Kidney tubule cell (primary cell): ENCODE results near the gene PLD3.
"Not testable (repeated sequence)": the region's sequence is repeated elsewhere in the genome, so short reads cannot be mapped to it uniquely, and the experiment has no call there.

Experiments used
- DNase-seq: peaks from one replicate; pipeline ENCODE4 v3.0.0-alpha.2; 2018; ENCODE audit warnings: low spot score

Gene PLD3

DNA sequence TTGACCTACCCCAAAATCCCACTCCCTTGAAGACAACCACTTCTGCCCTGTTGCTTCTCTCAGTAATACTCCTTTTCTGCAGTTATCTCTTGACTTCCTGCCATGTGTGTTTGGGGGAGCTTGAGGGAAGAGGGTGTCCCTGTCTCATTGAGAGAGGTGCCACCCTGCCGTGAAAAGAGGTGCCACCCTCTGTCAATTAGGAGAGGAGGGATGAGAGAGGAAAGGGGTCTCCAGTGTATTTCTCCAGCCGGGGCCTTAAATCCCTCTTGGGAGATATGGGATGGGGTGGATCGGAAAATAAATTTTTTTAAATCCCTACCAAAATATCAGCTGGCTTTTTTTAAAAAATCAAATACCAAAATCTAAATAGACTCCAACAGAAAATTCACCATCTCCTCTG, 16.5 kb downstream of the PLD3 start:
- DNase-seq = no peak

DNA sequence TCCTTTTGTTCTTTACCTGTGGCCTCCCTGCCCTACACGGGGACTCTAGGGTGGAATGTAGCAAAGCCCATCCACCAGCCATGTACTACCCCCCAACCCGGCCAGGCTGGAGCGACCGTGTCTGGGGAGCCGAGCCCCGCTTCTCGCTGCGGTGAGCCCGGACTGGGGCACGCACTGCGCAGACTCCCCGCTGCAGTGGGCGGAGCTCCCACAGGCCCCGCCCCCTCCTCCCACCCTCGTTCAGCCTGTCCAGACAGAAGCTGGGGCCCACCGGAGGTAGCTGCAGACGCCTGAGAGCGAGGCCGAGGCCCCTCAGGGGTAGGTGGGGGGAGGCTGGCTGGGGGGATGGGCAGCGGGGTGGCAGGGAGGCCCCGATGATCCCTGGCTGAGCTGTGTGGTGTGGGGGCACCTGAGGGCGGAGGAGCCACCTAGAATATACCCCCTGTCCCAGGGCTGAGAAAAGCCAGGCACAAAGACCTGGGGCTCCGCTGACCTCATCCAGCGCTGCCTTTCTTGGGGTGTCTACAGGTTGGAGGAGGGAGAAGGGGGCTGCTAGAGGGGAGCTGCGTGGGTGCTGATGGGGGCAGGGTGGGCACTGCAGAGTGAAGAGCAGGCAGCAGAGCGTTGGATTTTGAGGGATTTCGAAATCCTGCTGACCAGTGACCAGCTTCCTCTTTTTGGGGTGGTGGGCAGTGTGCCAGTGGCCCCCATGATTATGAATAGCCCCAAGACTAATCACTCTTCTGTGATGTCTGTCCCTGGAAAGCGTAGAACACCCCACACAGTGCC, 17.3 kb downstream of the PLD3 start:
- peak; percentile 30 for DNase-seq

DNA sequence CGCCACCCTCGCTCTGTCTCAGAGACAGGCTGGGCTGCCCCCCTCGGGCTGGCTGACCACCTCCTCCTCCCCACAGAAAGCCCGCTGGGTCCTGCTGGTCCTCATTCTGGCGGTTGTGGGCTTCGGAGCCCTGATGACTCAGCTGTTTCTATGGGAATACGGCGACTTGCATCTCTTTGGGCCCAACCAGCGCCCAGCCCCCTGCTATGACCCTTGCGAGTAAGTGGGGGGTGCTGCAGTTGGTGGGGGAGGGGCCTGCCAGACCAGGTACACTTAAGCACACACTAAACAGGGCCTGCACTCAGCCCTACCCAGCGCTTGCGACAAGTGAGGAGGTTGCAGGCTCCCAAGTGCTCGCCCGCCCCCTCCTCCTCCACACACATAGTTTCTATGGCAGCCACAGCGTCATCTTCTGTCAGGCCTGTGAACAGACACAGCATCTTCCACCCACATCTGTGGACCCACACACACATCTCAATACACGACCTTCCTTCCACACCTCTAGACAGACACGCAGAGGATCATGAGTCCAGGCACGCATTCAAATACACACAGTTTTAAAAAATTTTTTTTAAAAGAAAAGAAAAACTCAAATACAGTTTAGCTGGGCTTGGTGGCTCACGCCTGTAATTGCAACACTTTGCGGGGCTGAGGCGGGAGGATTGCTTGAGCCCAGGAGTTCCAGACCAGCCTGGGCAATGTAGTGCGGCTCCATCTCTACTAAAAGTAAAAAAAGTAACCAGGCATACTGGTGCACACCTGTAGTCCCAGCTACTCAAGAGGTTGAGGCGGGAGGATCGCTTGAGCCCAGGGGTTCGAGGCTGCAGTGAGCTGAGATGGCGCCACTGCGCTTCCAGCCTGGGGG, 18.4 kb downstream of the PLD3 start:
- DNase-seq = no peak

DNA sequence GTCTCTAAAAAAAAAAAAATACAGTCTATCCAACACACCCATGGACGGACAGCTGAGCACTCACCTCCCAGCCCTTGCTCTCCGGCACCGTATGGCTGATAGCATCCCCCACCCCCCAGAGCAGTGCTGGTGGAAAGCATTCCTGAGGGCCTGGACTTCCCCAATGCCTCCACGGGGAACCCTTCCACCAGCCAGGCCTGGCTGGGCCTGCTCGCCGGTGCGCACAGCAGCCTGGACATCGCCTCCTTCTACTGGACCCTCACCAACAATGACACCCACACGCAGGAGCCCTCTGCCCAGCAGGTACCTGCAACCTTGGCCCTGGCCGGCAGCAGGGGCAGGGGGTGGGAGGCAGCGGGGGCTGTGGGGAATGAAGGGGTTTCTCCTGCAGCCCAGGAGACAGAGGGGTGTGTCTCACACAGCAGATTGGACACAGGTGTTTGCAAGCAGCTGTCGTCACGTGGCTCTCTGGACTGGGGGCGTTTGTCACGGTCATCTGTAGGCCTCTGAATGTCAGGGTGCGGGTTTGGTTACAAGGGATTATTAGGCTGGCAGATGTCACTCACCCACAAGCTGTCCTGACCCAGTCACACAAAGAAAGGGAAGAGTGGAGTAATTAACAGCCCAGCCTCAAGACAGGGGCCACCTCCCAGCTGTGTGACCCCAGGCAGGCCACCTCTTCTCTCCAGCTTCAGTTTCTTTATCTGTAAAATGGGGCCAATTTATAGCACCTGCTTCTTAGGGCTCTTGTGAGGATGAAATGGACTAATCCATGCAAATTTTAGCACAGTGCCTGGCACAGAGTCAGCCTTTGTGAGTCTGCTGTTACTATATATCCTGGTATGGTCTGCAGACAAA, 19.3 kb downstream of the PLD3 start:
- DNase-seq = no peak

DNA sequence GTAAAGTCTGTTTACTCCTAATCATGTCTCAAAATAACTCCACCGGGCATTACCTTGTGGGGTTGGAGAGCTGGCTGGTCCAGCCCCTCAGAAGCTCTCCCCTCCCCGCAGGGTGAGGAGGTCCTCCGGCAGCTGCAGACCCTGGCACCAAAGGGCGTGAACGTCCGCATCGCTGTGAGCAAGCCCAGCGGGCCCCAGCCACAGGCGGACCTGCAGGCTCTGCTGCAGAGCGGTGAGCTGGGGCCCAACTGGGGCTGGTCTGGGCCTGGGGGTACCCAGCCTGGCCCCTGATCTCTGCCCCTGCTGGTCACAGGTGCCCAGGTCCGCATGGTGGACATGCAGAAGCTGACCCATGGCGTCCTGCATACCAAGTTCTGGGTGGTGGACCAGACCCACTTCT, 21.3 kb downstream of the PLD3 start:
- DNase-seq = no peak

DNA sequence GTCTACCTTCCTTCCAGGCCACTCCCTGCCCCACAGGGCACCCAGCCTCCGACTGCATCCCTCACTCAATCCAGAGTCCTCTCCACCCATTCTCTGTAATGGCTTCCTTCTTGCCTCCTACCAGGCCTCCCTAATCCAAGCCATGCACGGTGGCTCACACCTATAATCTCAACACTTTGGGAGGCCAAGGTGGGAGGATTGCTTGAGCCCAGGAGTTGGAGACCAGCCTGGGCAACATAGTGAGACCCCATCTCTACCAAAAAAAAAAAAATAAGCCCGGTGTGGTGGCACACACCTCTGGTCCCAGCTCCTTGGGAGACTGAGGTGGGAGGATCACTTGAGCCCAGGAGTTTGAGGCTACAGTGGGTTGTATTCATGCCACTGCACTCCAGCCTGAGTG, 21.8 kb downstream of the PLD3 start:
- not testable (repeated sequence) for DNase-seq

DNA sequence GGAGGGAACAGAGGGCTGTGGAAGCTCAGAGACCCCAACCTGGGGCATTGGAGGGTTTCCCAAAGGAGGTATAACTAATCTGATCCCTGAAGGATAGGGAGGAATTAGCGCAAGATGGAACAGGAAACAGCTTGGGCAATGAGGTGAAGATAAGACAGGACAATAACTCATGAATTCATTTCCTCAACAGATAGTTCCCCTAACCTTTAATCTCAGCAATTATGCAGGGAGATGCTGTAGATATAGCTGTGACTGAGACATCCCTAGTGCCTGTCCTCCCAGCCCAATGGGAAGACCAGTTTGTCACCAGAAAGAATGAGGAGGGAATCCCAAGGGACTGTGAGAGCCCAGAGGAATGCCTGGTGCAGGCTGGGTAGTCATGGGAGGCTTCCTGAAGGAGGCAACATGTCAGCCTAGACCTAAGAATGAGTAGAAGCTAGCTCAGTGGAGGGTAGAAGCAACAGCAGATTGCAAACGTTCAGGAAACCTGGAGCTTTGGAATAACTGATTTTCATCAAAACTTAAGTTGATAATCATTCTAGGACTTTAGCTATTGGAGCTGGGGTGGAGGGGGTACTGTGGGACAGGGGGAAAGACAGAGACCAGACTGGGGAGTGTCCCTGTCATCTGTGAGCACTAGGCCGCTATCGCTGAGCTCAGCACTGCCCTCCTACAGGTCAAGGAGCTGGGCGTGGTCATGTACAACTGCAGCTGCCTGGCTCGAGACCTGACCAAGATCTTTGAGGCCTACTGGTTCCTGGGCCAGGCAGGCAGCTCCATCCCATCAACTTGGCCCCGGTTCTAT, 22.7 kb downstream of the PLD3 start:
- no peak for DNase-seq

DNA sequence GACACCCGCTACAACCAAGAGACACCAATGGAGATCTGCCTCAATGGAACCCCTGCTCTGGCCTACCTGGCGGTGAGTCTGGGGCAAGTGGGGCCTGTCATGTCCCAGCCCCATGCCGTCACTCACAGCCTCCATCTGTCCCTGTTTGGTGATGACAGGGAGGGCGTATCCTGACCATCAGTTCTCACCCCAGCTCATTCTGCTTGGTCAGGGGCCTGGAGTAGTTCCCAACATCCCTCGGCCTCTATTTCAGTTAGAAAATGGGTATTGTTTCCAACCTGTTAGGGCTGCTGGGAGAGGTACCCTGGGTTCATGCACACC, 23.3 kb downstream of the PLD3 start:
- DNase-seq = no peak

DNA sequence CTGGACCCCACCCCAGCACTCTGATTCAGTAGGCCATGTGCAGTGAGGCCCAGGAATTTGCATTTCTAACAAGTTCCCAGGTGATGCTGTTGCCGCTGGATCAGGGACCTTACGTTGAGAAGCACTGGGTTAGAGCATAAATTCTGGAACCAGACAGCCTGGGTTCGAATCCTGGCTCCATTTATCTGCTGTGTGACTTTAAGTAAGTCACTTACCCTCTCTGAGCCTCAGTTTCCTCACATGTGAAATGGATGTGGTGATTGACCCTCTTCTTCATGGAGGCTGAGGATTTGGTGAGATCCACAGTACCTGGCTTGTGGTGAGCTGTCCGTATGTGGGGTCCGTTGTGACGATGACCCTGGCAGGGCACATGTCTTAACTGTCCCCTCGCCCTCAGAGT, 25.6 kb downstream of the PLD3 start:
- no peak for DNase-seq

DNA sequence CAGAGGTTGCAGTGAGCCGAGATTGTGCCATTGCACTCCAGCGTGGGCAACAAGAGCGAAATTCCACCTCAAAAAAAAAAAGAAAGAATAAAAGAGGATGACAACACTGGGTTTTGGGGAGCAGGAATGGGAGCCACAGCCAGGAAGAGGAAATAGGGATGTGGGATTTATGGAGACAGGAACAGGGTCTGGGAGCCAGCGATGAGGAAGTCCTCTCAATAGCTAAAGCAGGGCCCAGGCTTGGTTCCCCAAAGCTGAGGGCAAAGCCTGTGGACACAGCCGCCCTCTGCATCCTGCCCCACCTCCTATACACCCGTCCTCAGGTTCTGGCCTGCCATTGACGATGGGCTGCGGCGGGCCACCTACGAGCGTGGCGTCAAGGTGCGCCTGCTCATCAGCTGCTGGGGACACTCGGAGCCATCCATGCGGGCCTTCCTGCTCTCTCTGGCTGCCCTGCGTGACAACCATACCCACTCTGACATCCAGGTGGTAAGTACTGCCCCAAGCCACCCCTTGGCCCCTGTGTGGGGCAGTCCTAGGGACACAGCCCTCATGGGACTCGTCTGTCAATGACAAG, 27.9 kb downstream of the PLD3 start:
- DNase-seq = no peak

DNA sequence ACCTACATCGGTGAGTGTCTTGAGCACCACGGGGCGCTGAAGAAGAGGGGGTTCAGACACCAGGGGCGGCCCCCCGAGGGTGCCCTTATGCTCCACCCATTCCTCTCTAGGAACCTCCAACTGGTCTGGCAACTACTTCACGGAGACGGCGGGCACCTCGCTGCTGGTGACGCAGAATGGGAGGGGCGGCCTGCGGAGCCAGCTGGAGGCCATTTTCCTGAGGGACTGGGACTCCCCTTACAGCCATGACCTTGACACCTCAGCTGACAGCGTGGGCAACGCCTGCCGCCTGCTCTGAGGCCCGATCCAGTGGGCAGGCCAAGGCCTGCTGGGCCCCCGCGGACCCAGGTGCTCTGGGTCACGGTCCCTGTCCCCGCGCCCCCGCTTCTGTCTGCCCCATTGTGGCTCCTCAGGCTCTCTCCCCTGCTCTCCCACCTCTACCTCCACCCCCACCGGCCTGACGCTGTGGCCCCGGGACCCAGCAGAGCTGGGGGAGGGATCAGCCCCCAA, 29.4 kb downstream of the PLD3 start:
- no peak for DNase-seq

DNA sequence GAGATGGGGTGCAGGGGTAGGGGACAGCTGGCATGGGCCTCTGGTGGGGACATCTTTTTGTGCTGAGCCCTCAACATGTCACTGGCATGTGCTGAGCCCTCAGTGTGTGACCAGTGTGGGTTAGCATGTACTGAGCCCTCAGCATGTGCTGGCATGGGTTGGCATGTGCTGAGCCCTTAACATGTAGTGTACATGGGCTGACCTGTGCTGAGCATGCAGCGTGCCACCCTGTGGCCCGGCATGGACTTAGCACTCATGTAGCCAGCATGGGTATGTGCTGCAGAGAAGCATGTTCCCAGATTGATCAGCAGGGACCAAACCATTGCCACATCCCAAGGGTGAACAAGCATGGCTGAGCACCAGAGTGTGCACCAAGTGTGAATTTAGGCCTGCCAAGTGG, 30.0 kb downstream of the PLD3 start:
- DNase-seq = no peak

DNA sequence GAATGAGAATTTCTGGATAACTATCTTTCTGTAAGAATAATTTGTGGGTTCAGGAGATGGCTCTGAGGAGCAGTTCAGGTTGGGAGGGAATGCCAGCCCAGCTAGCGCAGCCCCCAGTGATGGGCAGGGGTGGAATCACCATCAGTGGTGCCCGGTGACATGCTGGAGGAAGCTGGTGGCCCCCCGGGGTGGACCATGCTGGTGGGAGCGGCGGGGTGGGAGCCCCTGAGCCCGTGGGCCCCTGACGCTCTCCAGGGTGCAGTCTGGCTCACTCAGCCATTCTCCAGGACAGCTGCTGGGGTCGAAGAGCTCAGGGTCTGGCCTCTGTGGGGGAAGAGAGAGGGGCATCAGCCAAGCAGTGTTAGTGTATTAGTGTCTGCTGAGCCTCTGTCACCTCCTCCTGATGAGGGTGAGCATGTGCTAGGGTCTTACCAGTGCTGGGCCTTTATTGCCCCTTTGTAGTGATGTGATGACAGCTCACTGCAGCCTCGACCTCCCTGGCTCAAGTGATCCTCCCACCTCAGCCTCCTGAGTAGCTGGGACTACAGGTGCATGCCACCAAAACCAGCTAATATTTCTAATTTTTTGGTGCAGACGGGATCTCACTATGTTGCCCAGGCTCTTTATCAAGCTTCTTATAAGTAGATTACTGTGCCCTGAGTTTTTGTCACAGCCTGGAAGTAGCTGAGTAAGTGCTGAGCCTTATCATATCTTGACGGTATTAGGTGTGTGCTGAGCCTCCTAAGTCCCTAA, 31.1 kb downstream of the PLD3 start:
- DNase-seq = no peak

DNA sequence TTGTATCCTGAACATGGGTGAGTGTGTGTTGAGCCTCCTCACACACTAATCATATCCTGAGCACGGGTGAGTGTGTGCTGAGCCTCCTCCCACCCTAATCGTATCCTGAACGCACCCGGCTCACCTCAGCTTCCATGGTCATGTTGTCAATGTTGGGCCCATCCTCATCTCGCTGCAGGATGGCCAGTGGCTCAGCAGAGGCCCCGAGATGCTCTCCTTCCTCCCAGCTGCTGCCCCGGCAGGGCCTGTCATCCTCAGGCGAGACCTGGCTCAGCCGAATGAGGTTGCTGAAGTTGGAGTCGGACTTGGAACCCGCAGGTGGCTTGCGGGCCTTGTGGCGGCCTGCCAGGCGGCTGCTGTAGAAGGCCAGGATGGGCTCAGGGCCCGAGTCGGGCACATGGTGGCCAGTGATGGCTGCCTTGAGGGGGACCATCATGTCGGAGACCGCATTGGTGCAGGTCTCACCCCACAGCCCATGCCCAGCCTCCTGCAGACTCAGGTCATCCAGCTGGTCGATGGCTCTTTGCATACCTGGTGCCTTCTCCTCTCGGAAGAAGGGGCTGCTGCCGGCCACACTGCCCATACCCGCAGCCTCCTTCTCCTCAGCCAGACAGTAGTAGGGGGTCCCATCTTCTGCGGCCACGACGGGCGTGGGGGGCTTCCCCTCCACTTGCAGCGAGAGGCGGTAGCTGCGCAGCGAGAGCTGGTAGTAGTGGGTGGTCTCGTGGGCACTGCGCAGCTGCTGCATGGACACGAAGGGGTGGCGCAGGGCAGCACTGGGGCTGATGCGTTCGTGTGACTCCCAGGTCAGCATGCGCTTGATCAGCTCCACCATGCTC, 31.9 kb downstream of the PLD3 start:
- no peak for DNase-seq

DNA sequence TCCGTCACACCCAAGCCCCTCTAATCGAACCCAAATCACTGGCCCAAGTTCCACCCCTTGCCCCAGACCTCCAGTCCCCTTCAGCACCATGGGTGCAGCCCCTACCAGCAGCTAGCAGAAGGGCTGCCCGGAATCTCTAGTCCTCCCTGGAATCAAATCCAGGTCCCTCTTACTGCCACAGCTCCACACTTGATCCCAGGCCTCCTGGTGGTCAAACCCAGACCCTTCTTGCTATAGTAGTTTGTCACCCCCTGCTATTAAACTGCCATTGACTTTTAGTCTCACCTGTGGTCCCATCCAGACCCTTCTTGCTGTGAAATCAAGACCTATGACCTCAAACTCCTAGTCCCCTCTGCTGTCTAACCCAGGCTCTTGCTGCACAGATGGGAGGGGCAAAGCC, 32.8 kb downstream of the PLD3 start:
- no peak for DNase-seq

DNA sequence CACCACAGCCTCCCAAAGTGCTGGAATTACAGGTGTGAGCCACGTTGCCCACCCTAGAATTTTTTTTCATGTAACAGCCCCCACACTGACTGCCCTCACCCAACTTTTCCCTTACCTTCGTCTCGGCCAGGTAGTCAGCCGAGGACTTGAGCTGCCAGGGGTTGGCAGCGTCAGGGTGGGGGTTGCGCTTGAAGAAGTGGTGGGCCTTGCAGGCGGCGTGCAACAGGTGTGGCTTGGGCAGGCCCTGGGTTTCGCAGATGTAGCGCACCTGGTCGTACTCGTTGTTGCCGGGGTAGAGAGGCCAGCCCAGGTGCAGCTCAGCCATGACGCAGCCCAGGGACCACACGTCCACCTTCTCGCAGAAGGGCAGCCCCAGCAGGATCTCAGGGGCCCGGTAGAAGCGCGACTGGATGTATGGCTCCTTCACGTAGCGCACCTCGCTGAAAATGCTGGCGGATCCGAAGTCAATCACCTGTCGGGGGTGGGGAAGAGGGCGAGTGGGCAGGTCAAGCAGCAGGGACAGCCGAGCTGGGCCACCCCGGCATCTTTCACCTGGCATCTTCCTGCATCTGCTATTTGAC, 35.3 kb downstream of the PLD3 start:
- DNase-seq = no peak

DNA sequence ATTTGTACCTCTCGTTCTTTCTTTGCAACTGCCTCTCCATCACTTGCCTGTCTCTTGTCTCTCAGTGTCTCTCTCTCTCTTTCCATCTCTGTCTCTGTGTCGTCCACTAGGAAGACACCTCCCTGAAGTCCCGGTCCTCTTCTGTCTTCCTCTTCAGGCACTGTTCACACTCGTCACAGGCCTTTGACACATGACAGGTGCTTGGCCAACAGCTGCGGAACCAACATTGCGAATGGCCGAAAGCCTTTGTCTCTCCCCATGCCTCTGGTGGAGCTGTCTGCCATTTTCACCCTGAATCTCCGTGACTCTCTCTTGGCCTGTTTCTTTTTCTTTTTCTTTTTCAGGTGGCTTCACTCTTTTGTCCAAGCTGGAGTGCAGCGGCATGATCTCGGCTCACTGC, 38.7 kb downstream of the PLD3 start:
- DNase-seq = no peak

DNA sequence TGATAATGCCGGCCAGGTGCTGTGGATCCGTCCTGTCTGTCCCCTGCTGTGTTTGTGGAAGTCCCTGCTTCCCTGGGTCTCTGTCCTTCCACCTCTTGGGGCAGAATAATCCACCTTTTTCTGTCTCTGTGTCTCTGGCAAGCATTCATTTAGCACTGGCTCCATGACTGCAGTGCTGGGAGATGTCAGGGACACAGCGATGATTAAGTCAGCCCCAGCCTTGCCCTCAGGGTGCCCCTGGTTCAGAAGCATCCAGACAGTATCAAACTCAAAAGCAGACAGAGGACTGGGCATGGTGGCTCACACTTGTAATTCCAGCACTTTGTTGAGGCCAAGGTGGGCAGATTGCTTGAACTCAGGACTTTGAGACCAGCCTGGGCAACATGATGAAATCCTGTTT, 40.0 kb downstream of the PLD3 start:
- no peak for DNase-seq

DNA sequence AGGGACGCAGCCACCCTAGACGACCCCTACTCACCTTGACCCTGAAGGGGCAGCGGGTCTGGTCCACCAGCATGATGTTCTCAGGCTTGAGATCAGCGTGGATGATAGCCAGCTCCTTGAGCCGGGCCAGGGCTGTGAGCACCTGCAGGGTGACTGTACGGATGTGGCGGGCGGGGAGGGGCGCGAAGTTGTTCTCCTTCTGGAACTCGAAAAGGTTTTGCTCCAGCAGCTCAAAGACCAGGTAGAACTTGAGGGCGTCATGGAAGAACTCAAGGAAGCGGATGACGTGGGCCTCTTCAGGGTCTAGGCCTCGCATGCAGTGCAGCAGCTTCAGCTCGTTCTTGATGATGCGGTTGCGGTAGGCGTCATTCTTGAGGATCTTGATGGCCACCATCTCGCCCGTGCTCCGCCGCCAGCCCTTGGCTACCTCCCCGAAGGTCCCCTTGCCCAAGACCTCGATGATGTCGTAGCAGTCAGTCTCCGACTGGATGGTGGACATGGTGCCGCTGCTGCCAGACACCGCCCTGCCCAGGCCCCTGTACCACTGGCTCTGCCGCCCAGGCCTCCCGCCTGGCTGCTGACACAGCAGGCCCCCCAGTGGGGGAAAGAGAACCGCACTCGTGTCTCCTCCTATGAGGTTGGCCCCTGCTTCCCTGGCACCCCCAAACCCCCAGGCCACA, 41.0 kb downstream of the PLD3 start:
- no peak for DNase-seq
